BLaER1 (cell line): Measurements from ENCODE around the gene ANO10.

Source experiments
- H3K27ac ChIP-seq: shearing (Covaris generic); formaldehyde crosslinking; 2 replicates; pipeline ENCODE4 v1.8.1; 2022
- H3K27me3 ChIP-seq: shearing (Covaris generic); formaldehyde crosslinking; 2 replicates; pipeline ENCODE4 v1.8.1; 2022
- H3K36me3 ChIP-seq: shearing (Covaris generic); formaldehyde crosslinking; 2 replicates; pipeline ENCODE4 v1.8.1; 2022
- H3K4me1 ChIP-seq: shearing (Covaris generic); formaldehyde crosslinking; 2 replicates; pipeline ENCODE4 v1.8.1; 2022
- H3K4me2 ChIP-seq: shearing (Covaris generic); formaldehyde crosslinking; 2 replicates; pipeline ENCODE4 v1.8.1; 2022
- H3K4me3 ChIP-seq: shearing (Covaris generic); formaldehyde crosslinking; 2 replicates; pipeline ENCODE4 v1.8.1; 2022
- H3K9ac ChIP-seq: shearing (Covaris generic); formaldehyde crosslinking; 2 replicates; pipeline ENCODE4 v1.8.1; 2022
- H3K9me3 ChIP-seq: shearing (Covaris generic); formaldehyde crosslinking; 2 replicates; pipeline ENCODE4 v1.8.1; 2022
- H4K20me1 ChIP-seq: shearing (Covaris generic); formaldehyde crosslinking; 2 replicates; pipeline ENCODE4 v1.8.1; 2022
- Cebpa-rat ChIP-seq: shearing (Covaris generic); IDR thresholded peaks from 2 replicates; pipeline ENCODE4 v1.8.1; 2022

ANO10 gene

DNA sequence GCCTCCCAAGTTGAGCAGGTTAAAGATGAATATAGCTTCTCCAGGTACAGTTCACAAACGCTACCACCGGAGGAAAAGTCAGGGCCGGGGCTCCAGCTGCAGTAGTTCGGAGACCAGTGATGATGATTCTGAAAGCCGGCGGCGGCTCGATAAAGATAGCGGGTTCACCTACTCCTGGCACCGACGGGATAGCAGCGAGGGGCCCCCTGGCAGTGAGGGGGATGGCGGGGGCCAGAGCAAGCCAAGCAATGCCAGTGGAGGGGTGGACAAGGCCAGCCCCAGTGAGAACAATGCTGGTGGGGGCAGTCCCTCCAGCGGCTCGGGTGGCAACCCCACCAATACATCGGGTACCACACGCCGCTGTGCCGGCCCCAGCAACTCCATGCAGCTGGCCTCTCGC lies 274.0 kb downstream of the ANO10 start:
- Histone ChIP-seq H3K36me3 (peaks cover 90% of the 10 kb centered on the region), H3K27me3 (no peaks in the 10 kb centered on the region), H4K20me1 (no peaks in the 10 kb centered on the region), H3K4me1 (no peaks in the 10 kb centered on the region), H3K9ac (no peak overlapping the region), H3K27ac (no peak overlapping the region), H3K9me3 (peaks cover 34% of the 10 kb centered on the region), H3K4me3 (no peak overlapping the region), H3K4me2 (no peak overlapping the region)
- TF ChIP-seq Cebpa-rat, result no peak

DNA sequence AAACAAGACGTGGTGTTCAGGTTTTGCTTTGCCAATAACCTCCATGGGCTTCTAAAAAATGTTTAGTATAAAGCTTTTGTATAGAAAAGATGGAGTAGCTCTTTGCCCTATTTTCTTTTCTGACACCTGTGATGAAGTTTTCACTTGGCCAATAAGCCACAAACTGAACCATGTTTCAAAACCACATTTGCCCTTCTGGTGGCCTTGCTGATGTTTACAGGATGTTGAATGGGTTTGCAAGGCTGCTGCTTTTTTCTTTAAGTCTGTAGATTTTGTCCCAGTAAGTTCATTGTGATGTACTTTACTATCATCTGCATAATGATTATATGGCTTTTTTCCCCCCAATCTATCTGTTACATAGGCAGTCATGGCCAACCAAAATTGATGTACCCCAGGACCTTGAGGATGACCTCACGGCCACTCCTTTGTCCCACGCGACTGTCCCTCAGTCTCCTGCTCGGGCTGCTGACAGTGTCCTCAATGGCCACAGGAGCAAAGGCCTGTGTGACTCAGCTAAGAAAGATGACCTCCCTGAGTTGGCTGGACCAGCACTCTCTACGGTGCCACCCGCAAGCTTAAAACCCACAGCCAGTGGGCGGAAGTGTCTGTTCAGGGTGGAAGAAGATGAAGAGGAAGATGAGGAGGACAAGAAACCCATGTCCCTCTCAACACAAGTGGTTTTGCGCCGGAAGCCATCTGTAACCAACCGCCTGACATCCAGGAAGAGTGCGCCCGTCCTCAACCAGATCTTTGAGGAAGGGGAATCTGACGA lies 274.6 kb downstream of the ANO10 start:
- H3K36me3 ChIP-seq, result peaks cover 96% of the 10 kb centered on the region
- no peak for TF ChIP-seq Cebpa-rat
- H3K9me3 ChIP-seq, result peaks cover 28% of the 10 kb centered on the region
- H3K9ac ChIP-seq, result no peak overlapping the region
- no peaks in the 10 kb centered on the region for H4K20me1 ChIP-seq
- no peak overlapping the region for H3K27ac ChIP-seq
- no peak overlapping the region for H3K4me3 ChIP-seq
- H3K27me3 ChIP-seq, result no peaks in the 10 kb centered on the region
- H3K4me1 ChIP-seq, result no peaks in the 10 kb centered on the region
- no peak overlapping the region for H3K4me2 ChIP-seq

DNA sequence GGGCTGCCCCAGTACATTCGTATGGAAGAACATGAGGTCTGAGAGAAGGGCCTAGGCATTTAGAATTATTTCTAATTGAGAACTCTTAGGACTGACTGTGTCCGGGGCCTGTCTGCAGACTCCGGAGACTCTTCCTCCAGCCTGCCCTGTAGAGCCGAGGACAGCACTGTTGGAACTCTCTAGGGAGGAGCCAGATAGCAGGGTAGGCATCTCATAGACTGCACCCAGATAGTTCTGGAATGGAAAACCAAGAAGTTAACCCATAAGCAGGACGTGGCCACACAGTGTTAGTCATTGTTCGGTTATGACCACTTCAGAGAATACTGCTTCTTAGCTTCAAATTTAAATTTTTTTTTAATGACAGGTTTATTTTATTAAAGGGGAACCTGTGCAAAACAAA lies 275.9 kb downstream of the ANO10 start:
- no peak overlapping the region for H3K4me3 ChIP-seq
- H3K4me2 ChIP-seq, result no peak overlapping the region
- no peaks in the 10 kb centered on the region for H3K27me3 ChIP-seq
- no peak overlapping the region for H3K27ac ChIP-seq
- no peak overlapping the region for H3K9ac ChIP-seq
- TF ChIP-seq Cebpa-rat, result no peak
- H4K20me1 ChIP-seq, result no peaks in the 10 kb centered on the region
- H3K9me3 ChIP-seq, result peaks cover 15% of the 10 kb centered on the region; the same call in 1 of the 2 replicates
- no peaks in the 10 kb centered on the region for H3K4me1 ChIP-seq
- H3K36me3 ChIP-seq, result peaks cover 98% of the 10 kb centered on the region

DNA sequence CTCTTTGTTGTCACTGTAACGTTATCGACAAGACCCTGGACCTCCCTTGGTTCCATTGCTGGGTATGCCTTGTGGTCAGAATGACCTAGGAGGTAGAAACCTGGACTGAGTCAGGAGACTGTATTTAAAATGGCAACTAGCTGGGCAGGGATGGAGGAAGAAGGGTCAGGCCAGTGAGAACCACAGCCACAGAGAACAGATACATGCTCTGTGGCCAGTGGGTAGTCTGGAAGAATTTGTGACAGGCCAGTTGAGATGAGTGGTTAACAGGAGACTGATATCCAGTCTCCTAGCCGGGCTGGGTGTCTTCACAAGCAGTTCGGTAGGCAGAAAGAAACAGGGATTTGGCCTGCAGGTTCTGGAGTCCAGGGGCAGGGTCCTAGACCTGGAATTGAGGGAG lies 276.6 kb downstream of the ANO10 start:
- no peaks in the 10 kb centered on the region for H4K20me1 ChIP-seq
- no peak overlapping the region for H3K4me2 ChIP-seq
- H3K27ac ChIP-seq, result no peak overlapping the region
- no peak overlapping the region for H3K9ac ChIP-seq
- no peaks in the 10 kb centered on the region for H3K4me1 ChIP-seq
- no peaks in the 10 kb centered on the region for H3K27me3 ChIP-seq
- TF ChIP-seq Cebpa-rat, result no peak
- H3K36me3 ChIP-seq, result peaks cover 99% of the 10 kb centered on the region
- no peak overlapping the region for H3K4me3 ChIP-seq
- H3K9me3 ChIP-seq, result peaks cover 14% of the 10 kb centered on the region; the same call in 1 of the 2 replicates

DNA sequence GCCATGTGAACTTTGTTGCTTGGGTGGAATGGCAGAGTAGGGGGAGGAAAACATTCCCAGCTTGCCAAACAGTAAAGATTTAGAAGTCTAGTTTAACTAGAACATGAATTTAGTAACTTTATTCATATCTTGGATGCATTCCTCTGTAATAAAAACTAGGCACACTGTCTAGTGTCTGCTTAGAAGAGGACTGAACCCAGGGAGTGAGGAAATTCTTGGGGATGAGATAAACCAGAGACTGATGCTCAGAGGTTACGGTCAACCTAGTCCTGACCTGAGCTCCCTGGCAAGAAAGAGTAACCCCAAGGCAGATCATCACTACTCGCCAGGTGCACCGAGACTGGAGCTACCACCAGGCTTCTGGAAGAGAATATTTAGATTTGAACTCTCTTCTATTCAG lies 277.3 kb downstream of the ANO10 start:
- Histone ChIP-seq H3K27me3 (no peaks in the 10 kb centered on the region), H3K36me3 (peaks cover 97% of the 10 kb centered on the region), H4K20me1 (no peaks in the 10 kb centered on the region), H3K9ac (no peak overlapping the region), H3K4me2 (no peak overlapping the region), H3K4me1 (no peaks in the 10 kb centered on the region), H3K9me3 (peaks cover 16% of the 10 kb centered on the region; the same call in 1 of the 2 replicates), H3K4me3 (no peak overlapping the region), H3K27ac (no peak overlapping the region)
- TF ChIP-seq Cebpa-rat, result no peak

DNA sequence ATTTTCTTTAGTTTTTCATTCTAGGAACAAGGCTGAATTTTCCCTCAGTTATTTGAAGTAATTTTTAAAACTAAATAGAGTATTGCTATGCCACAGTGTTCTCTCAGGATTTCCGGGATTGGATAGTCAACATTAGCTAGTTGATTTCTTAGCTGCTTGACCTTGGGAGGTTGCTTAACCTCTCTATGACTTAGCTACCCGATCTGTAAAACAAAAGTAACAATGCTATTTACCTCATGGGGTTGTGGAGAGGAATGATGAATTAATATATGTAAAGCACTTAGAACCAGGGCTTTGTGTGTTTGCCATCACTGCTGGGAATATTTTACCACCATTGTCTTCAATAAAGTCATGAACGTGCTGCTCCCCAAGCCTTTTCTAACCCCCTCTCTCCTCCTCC lies 278.0 kb downstream of the ANO10 start:
- TF ChIP-seq Cebpa-rat, result no peak
- Histone ChIP-seq H3K27me3 (no peaks in the 10 kb centered on the region), H3K36me3 (peaks cover 97% of the 10 kb centered on the region), H3K4me3 (no peak overlapping the region), H3K27ac (no peak overlapping the region), H3K4me2 (no peak overlapping the region), H3K9me3 (peaks cover 21% of the 10 kb centered on the region), H4K20me1 (no peaks in the 10 kb centered on the region), H3K4me1 (no peaks in the 10 kb centered on the region), H3K9ac (no peak overlapping the region)

DNA sequence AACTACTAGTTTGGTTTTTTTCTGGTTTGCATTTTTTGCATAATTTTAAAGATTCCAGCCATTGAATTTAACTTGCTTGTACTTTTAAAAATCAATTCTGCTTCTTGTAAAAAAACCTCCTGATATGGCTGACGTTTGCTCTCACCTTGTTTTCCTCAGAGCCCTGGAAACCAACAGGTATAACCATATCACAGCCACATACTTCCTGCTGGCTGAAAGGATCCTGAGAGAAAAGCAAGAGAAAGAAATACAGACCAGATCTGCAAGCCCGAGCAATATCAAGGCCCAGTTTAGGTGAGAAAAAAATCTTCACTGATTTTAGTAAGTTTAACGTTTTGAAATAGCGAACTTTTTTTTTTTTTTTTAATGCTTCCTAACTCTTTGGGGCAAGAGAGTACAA lies 278.6 kb downstream of the ANO10 start:
- peaks cover 96% of the 10 kb centered on the region for H3K36me3 ChIP-seq
- H3K4me1 ChIP-seq, result no peaks in the 10 kb centered on the region
- H3K4me2 ChIP-seq, result no peak overlapping the region
- no peaks in the 10 kb centered on the region for H3K27me3 ChIP-seq
- H3K4me3 ChIP-seq, result no peak overlapping the region
- peaks cover 23% of the 10 kb centered on the region for H3K9me3 ChIP-seq
- TF ChIP-seq Cebpa-rat, result no peak
- no peaks in the 10 kb centered on the region for H4K20me1 ChIP-seq
- no peak overlapping the region for H3K27ac ChIP-seq
- no peak overlapping the region for H3K9ac ChIP-seq

DNA sequence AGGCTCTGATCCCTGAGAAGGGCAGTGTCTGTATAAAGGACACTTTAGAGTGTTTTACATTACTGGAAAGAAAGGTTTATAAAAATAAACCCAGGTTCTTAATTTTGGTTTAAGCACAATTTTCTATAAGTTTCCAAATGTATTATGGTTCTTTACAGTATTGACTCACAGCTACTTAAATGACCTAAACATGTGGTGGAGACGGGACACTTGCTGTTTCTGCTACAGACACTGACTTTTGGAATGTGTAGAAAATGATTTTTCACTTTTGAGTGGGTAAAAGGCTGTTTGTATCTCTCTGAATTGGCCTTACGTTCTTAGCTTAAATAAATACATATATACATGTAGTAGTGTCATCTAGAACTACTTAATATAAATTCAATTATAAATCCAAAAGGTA lies 280.0 kb downstream of the ANO10 start:
- TF ChIP-seq Cebpa-rat, result no peak
- H4K20me1 ChIP-seq, result no peaks in the 10 kb centered on the region
- H3K4me1 ChIP-seq, result no peaks in the 10 kb centered on the region
- no peak overlapping the region for H3K4me3 ChIP-seq
- H3K27ac ChIP-seq, result no peak overlapping the region
- H3K9me3 ChIP-seq, result peaks cover 32% of the 10 kb centered on the region
- H3K4me2 ChIP-seq, result no peak overlapping the region
- H3K36me3 ChIP-seq, result peaks cover 96% of the 10 kb centered on the region
- no peak overlapping the region for H3K9ac ChIP-seq
- H3K27me3 ChIP-seq, result no peaks in the 10 kb centered on the region

DNA sequence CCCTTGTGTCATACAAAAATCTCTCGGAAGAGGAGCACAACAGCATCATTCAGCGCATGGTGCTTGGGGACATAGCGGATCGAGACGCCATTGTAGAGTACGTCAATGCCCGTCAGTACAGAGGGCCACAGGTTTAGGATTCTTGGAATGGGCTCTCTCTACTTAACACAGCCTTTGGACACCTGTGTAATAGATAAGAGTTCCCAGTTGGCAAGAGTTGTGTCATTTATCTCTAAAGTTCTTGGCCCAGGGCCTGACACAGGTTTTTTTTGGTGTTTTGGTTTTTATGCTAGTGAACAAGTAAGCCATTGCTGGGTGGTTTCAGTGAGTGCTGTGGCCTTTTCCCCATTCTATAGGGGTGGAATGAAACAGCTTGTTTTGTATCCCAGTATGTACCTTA lies 281.4 kb downstream of the ANO10 start:
- H3K36me3 ChIP-seq, result peaks cover 97% of the 10 kb centered on the region

DNA sequence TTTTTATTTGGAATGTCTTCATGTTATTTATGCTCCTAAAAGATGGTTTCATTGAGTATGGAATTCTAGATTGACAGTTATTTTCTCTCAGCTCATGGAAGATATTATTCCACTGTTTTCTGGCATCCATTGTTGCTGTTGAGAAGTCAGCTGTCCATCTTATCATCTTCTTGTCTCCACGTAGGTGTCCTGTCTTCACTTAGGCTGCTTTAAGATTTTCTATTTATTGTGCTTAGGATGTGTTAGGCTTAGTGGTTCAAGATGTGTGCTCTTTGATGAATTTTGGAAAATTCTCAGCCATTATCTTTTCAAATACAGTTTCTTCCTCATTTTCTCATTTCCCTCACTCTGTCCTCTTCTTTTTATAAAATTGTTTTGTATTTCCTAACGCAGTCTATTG lies 283.5 kb downstream of the ANO10 start:
- H3K36me3 ChIP-seq, result peaks cover 97% of the 10 kb centered on the region
- no peaks in the 10 kb centered on the region for H3K4me1 ChIP-seq

More for the DNA sequence above, 281.4 kb downstream of the ANO10 start:
- Histone ChIP-seq H3K27ac (no peak overlapping the region), H3K4me2 (no peak overlapping the region), H3K9ac (no peak overlapping the region), H3K27me3 (no peaks in the 10 kb centered on the region), H3K4me1 (no peaks in the 10 kb centered on the region), H3K9me3 (peaks cover 46% of the 10 kb centered on the region), H4K20me1 (no peaks in the 10 kb centered on the region), H3K4me3 (no peak overlapping the region)
- no peak for TF ChIP-seq Cebpa-rat

More for the DNA sequence above, 283.5 kb downstream of the ANO10 start:
- H3K4me3 ChIP-seq, result no peak overlapping the region
- no peak overlapping the region for H3K27ac ChIP-seq
- H4K20me1 ChIP-seq, result no peaks in the 10 kb centered on the region
- H3K9me3 ChIP-seq, result peaks cover 67% of the 10 kb centered on the region
- no peak for TF ChIP-seq Cebpa-rat
- H3K27me3 ChIP-seq, result no peaks in the 10 kb centered on the region
- no peak overlapping the region for H3K9ac ChIP-seq
- no peak overlapping the region for H3K4me2 ChIP-seq
